Upper lobe of right lung (tissue), 1 donor: ENCODE measurements around the gene GRHPR. TPM values are rescaled to one million over a fixed set of nuclear protein-coding genes. Genes with fewer than 3 reads are reported as not detected.

ENCODE experiments used
- ATAC-seq: fragments of 200-7000 bp; cut with Tn5 transposase; one replicate; pipeline ENCODE4 v1.9.1; 2020; ENCODE audit warnings: mild to moderate bottlenecking, moderate library complexity
- DNase-seq: peaks from one replicate; pipeline ENCODE4 v3.0.0-alpha.2; 2020
- H3K27ac ChIP-seq: fragments of 200-600 bp; one replicate; pipeline ENCODE4 v1.8.0; 2022
- H3K27me3 ChIP-seq: fragments of 200-600 bp; one replicate; pipeline ENCODE4 v1.8.0; 2022; ENCODE audit warnings: mild to moderate bottlenecking
- H3K36me3 ChIP-seq: fragments of 200-600 bp; one replicate; pipeline ENCODE4 v1.8.0; 2022
- H3K4me1 ChIP-seq: fragments of 200-600 bp; one replicate; pipeline ENCODE4 v1.8.0; 2022
- H3K4me3 ChIP-seq: fragments of 200-600 bp; one replicate; pipeline ENCODE4 v1.8.0; 2022; ENCODE audit warnings: mild to moderate bottlenecking
- H3K9me3 ChIP-seq: fragments of 200-600 bp; one replicate; pipeline ENCODE4 v1.8.0; 2022
- intact Hi-C: fragments of 100-400 bp; cut with DNase I; formaldehyde crosslinking; loops from one replicate; pipeline ENCODE4 v1.11.0; 2022
- total RNA-seq: library from RNA; stranded (reverse); fragmentation: NEBNext Ultra II Directional; extraction: Animal tissue kit (Norgen Biotek cat#: 25700); gene quantifications from one replicate; pipeline ENCODE4 v1.2.1, GENCODE V29; 2021
- TF ChIP-seq, protein P1 (sequence below): fragments of 200-600 bp; IDR thresholded peaks from one replicate; pipeline ENCODE4 v1.8.0; 2022; ENCODE audit warnings: antibody characterized with exemption
- donor health status: DM: no; HTN: yes; CAD: no; lungs with severe emphysema.

GRHPR gene
- total RNA-seq, 1 donor from 2014 or later = 65.0 TPM

DNA sequence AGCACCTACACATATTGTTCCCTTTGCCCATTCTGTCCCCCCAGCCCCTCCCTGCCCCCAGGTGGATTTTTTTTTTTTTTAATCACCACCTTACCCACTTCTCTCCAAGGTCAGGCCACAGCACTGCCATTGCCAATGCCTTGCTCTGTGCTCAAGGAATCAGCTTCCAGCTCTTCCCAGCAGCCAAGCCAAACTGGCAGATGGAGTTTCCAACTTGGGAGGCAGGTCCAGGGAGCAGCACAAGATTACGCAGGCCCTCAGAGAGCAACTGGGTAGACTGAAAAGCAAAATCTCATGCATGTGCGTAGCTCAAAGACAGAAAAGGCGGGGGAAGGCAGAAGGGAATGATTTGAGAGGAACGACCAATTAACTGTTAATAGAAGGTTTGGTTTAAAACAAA lies 15.1 kb downstream of the GRHPR start:
- Histone ChIP-seq H3K27ac (no peak overlapping the region), H3K4me3 (no peak overlapping the region), H3K27me3 (no peaks in the 10 kb centered on the region), H3K9me3 (no peaks in the 10 kb centered on the region), H3K36me3 (peaks cover 73% of the 10 kb centered on the region), H3K4me1 (peaks cover 5% of the 10 kb centered on the region)
- no peak for ATAC-seq
- TF ChIP-seq, protein P1, sequence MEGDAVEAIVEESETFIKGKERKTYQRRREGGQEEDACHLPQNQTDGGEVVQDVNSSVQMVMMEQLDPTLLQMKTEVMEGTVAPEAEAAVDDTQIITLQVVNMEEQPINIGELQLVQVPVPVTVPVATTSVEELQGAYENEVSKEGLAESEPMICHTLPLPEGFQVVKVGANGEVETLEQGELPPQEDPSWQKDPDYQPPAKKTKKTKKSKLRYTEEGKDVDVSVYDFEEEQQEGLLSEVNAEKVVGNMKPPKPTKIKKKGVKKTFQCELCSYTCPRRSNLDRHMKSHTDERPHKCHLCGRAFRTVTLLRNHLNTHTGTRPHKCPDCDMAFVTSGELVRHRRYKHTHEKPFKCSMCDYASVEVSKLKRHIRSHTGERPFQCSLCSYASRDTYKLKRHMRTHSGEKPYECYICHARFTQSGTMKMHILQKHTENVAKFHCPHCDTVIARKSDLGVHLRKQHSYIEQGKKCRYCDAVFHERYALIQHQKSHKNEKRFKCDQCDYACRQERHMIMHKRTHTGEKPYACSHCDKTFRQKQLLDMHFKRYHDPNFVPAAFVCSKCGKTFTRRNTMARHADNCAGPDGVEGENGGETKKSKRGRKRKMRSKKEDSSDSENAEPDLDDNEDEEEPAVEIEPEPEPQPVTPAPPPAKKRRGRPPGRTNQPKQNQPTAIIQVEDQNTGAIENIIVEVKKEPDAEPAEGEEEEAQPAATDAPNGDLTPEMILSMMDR = no peak
- intact Hi-C loops = no loop called here
- DNase-seq = no peak

- no peak for ATAC-seq
- H3K27me3 ChIP-seq = no peaks in the 10 kb centered on the region
- intact Hi-C loops = no loop called here
- peaks cover 73% of the 10 kb centered on the region for H3K36me3 ChIP-seq
- no peaks in the 10 kb centered on the region for H3K4me1 ChIP-seq
- no peaks in the 10 kb centered on the region for H3K9me3 ChIP-seq
- no peak overlapping the region for H3K27ac ChIP-seq
- H3K4me3 ChIP-seq = no peak overlapping the region
- TF ChIP-seq, protein P1 = no peak
- no peak for DNase-seq
Observed at GRCh38 chr9:37438359-37438758, 15.9 kb downstream of the GRHPR start.

GRCh38 chr9:37441776-37442370 lies 19.4 kb downstream of the GRHPR start:
- no peaks in the 10 kb centered on the region for H3K9me3 ChIP-seq
- TF ChIP-seq, protein P1 = no peak
- peaks cover 63% of the 10 kb centered on the region for H3K36me3 ChIP-seq
- H3K27me3 ChIP-seq = no peaks in the 10 kb centered on the region
- H3K4me3 ChIP-seq = no peak overlapping the region
- intact Hi-C loops = no loop called here
- ATAC-seq (no peak), DNase-seq (no peak)
- no peaks in the 10 kb centered on the region for H3K4me1 ChIP-seq
- H3K27ac ChIP-seq = no peak overlapping the region

DNA sequence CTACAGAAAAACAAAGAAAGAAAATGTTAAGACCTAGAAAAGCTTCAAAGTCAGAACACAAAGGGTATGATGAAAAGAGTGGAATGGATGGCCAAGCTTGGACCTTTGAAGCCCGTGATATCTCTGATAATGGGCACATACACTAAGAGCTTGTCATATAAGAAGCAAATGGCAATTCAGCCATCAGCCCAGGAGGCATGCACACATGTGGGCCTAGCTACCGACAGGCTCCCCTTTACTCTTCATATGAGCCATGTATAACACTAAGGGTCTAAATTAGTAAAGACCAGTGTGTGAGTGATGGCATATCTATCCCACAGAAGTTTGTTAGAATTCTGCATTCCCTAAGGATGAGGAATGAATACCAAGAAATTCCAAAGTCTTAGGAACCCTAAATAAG lies 20.1 kb downstream of the GRHPR start:
- Histone ChIP-seq H3K4me1 (peaks cover 3% of the 10 kb centered on the region), H3K36me3 (peaks cover 62% of the 10 kb centered on the region), H3K27me3 (no peaks in the 10 kb centered on the region), H3K4me3 (no peak overlapping the region), H3K27ac (no peak overlapping the region), H3K9me3 (no peaks in the 10 kb centered on the region)
- ATAC-seq (no peak), DNase-seq (no peak)
- intact Hi-C loops = no loop called here
- TF ChIP-seq, protein P1 = no peak

GRCh38 chr9:37443566-37443965 lies 21.1 kb downstream of the GRHPR start:
- H3K36me3 ChIP-seq = peaks cover 52% of the 10 kb centered on the region
- H3K9me3 ChIP-seq = no peaks in the 10 kb centered on the region
- peaks cover 3% of the 10 kb centered on the region for H3K4me1 ChIP-seq
- H3K27ac ChIP-seq = no peak overlapping the region
- no peak overlapping the region for H3K4me3 ChIP-seq
- ATAC-seq (no peak), DNase-seq (no peak)
- H3K27me3 ChIP-seq = no peaks in the 10 kb centered on the region
- intact Hi-C loops = no loop called here
- TF ChIP-seq, protein P1 = no peak

DNA sequence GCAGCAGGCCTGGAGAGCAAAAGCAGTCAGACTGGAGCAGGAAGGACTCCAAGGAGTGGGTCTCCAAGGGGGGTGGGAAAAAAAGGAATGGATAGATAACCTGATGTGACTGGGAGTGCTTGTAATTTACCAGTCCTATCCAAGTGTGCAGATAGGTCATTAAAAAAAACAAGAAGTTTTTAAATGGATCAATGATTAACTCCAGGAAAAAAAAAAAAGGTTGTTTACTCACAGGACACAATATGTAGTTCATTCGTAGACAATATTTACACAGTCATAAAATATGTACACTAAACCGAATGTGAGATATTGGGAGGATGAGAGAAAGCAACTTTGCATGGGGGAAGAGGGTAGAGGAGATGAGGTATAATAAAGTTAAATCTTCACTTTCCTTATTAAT lies 22.4 kb downstream of the GRHPR start:
- TF ChIP-seq, protein P1 = no peak
- Histone ChIP-seq H3K4me1 (peaks cover 3% of the 10 kb centered on the region), H3K4me3 (no peak overlapping the region), H3K27me3 (no peaks in the 10 kb centered on the region), H3K36me3 (peaks cover 39% of the 10 kb centered on the region), H3K9me3 (no peaks in the 10 kb centered on the region), H3K27ac (no peak overlapping the region)
- intact Hi-C loops = no loop called here
- ATAC-seq = no peak
- no peak for DNase-seq
